NCI-H2107 (cell line): ENCODE data around the gene SWAP70.

Experiments
- DNase-seq: peaks from one replicate; lab custom pipeline; 2025; lab: John Stamatoyannopoulos, UW

The SWAP70 gene

DNA sequence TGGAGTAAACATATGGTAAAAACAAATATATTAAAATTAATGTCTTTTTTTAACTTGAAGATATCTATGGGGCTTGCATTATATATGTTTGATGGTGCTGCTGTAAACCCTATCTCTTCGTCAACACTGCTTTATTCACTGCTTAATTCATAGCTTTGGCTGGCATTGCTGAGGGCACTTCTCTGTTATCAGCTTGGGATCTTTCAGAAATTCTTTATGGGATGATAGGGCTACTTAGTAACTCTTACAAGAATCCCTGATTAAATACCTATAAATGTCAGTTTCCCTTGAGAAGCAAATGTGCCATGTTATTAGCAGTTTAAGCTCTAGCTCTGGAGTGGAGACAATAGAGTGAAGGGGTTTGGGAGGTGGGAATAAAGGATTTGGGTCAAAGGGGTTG is 112.3 kb downstream of the SWAP70 start:
- DNase-seq = no peak

DNA sequence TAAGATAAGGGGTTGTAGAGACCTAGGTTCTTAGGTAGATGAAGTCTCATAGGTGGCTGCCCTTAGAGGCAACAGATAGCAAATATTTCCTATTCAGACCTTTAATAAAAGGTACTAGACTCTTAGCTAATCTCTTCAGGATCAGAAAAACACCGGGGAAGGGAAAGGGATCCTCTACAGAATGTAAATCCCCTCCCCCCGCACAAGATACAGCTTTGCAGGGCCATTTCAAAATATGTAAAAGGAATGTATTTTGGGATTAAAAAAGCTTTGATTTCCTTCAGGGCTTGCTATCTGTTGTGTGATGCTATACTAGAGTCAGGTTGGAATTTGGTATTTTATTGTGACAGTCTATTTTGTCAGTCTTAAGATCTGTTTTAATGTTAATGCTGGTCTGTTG is 113.2 kb downstream of the SWAP70 start:
- DNase-seq = no peak

GRCh38 chr11:9777525-9777924 is 113.6 kb downstream of the SWAP70 start:
- DNase-seq = no peak

DNA sequence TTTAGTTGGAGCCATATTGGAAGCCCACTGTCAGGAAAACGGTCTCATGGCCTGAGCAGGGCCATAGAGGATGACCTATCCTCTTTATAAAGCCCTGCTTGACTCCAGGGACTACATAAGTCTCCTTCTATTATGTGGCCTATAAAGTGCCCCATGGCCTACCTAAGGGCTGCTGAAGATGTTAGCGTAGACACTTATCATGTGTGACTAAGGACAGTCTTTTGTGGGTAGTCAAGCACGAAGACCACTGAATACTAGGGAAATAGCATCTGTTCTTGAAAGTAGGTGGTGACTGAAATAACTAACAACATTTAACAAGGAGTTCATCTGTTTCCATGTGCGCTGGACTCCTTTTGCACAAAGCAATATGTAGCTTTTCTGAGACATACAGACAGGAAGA is 117.1 kb downstream of the SWAP70 start:
- no peak for DNase-seq

DNA sequence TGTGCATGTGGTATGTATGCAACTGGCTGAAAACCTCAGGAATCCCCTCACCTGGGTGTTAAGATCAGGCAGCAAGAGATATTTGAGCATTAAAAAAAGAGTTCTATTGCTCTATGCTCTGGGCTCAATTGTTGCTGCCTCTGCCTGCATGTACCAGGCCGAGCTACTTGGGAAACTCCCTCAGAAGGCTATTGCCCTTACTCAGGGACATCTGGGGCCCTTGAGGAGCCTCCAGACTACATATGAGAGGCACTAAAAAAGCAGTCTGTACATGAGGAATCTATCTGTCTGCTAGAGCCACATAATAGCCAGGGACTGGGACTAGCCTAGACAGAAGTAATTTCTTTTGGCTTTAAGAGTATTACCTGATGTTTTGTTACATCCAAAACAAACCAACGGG is 120.1 kb downstream of the SWAP70 start:
- DNase-seq = no peak

GRCh38 chr11:9784602-9785315 is 120.9 kb downstream of the SWAP70 start:
- DNase-seq = no peak

DNA sequence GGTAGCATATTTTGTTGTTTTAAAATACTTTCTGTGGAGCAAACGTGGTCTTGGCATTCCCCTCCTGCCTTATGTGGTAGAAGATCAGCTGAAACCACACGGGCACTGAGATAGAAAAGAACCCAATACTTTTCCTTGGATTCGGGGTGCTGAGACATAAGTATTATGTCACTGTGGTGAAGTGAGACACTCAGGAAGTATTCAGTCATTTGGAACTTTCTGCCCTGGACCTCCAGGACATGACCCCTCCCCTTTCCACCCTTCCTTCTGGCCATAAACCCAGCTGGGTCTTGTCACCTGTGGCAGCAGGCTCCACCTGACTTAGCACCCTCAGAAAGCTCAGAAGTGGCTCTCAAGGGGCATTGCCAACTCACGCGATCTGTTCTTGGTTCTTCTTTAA is 123.4 kb downstream of the SWAP70 start:
- no peak for DNase-seq

GRCh38 chr11:9787981-9788521 is 124.2 kb downstream of the SWAP70 start:
- DNase-seq = no peak

- DNase-seq = no peak
These were observed 126.0 kb downstream of the SWAP70 start for GRCh38 chr11:9789910-9790309.

DNA sequence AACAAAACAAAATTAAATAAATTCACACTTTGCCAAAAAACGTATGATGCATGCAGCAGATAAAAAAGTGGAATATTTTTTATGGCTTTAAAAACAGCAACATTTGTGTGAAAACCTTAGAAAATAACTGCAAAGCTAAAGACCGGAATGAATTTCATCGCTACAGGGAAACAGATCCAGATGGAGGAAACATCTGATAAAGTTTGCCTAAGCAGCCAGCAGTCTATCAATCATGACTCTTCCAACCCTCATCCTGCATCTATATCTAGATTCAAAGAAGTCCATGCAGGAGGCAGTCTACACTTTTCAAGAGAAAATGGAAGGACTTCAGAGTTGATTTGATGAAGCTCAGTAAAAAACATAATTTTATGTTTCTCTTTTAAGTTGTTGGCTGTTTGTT is 126.8 kb downstream of the SWAP70 start:
- no peak for DNase-seq

- DNase-seq = no peak
These were observed 132.4 kb downstream of the SWAP70 start for GRCh38 chr11:9796266-9796665.

DNA sequence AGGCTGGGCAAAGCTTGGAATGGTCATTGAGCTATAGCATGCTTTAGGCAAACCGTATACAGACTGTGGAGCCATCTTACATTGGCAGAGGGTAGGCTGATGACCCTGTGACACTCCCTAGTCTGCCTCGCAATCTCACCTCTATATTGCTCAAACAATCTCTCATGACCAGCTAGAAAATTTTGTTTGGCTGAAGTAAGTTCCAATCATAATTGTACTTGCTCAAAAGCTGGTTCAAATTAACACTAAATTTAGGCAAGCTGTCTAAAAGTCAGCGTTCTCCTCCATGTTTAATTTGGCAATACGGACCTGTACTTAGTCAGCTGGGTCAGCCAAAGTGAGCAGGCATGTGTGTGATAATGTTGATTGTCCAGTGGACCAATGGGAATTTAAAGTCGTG is 133.0 kb downstream of the SWAP70 start:
- no peak for DNase-seq

- DNase-seq = no peak
These were observed 133.4 kb downstream of the SWAP70 start for GRCh38 chr11:9797300-9797699.

DNA sequence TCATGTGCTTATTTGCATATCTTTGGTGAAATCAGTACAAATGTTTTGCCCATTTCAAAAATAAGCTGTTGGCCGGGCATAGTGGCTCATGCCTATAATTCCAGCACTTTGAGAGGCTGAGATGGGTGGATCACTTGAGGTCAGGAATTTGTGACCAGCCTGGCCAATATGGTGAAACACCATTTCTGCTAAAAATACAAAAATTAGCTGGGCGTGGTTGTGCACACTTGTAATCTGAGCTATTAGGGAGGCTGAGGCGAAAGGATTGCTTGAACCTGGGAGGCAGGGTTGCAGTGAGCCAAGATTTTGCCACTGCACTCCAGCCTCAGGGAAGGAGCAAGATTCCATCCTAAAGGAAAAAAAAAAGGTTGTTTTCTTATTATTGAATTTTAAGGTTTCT is 136.0 kb downstream of the SWAP70 start:
- DNase-seq = no peak

DNA sequence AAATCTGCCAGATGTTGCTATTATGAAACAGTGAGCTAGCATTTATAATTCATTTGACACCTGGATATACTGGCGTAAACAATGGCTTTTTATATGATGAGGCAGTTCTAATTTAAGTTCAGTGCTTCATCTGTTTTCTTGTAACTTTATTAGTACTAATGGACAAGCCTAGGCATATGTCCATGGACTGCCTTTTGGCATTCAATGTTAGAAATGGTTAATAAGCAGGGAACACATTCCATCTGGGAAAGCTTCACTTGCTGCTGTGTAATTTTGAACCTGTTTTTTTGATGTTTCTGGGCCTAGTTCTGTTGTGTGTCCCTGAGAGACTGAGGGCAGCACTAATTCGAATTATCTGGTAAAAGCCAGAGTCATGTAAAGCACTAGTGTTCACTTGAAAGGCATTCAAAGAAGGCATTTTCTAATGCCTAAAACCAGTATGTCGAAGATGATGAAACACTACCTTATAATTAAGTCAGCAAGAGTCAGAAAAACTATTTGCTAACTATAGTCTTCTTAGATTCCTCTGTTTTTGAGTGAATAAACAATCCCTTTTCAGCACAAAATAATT is 138.5 kb downstream of the SWAP70 start:
- DNase-seq = no peak
